Activated T-cell treated with anti-CD3 and anti-CD28 coated beads for 48 hours (primary cell): ENCODE results near the gene TXNRD1.

Source experiments
- DNase-seq: peaks from one replicate; pipeline ENCODE4 v3.0.0-alpha.2; 2020; ENCODE audit warnings: low read depth

The TXNRD1 gene

GRCh38 chr12:104350211-104351056 lies 134.9 kb downstream of the TXNRD1 start:
- DNase-seq = no peak

- DNase-seq = no peak
These were observed 135.7 kb downstream of the TXNRD1 start for GRCh38 chr12:104351057-104351983.

DNA sequence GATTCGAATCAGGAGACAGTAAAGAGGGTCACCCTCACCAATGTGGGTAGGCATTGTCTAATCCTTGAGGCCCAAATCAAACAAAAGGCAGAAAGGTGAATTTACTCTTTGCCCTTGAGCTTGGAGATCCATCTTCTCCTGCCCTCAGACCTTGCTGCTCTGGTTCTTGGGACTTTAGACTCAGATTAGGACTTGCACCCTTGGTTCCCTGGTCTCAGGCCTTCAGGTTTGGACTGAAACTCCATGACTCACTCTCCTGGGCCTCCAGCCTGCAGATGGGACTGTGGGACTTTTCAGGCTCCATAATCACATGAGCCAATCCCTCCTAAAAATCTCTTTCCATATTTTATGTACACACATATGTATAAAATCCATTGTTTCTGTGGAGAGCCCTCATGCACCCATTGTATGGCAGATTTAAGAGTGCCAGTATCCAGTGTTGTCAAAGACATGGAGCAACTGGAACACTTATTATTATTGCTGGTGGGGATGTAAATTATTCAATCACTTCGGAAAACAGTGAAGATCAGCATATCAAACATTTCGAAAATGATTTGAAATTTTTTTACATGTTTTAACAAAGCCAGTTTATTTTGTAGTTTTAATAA lies 136.6 kb downstream of the TXNRD1 start:
- DNase-seq = no peak

DNA sequence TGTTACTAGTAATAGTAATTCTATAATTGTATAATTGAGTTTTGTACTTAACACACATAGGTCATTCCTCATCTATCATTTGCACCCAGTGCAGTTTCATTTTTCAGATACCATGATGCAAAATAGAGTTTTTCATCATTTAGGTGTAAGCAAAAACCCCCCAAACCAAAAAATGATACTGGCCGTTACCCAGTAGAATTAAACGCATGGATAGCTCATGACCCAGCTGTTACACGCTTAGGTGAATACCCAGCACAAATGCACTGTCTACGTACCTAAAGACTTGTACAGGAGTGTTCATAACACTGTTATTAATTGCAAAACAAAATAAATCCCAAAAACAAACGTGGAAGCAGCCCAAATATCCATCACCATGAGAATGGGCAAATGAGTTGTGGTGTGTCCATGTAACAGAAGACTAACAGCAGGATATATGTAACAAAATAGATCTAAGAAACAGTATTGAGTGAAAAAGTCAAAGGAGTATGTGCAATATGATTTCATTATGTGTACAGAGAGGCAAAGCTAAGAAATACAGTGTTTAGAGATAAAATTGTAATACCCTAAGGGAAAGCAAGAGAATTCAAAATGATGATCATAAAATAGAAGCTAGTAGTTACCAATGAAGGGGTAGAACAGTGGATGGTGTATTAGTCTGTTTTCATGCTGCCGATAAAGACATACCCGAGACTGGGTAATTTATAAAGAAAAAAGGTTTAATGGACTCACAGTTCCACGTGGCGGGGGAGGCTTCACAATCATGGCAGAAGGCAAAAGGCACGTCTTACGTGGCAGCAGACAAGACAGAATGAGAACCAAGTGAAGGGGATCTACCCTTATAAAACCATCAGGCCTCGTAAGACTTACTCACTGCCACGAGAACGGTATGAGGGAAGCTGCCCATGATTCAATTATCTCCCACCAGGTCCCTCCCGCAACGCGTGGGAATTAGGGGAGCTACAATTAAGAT lies 137.7 kb downstream of the TXNRD1 start:
- no peak for DNase-seq

DNA sequence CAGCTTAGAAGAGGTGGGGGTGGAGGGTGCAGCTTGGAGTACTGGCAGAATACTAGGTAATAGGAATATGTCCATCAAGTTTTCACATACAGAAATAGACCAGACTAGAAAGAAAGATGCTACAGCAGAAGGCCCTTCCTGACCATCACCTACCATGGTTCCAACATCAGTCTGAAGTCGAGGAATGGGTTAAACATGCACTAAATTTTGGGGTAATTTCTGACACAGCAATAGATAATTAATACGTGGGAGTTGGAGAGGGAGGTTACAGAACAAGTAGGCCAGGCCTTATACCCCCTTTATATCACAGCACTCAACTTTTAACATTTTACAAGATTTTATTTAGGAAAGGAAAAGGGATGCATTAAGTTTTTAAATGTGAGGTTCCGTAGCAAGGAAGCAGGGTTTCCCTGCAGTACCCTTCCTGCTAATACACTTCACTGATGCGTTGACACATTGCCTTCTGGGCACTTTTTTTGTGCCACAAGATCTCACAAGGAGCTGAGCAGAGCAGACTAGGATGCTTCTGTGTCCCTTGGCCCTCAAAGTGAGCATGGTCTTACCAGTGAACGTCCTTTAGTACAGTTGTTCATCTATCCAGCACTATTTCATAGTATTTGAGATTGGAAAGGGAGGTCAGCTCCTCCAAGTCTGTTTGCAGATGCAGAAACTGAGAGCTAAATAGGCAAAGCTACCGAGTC lies 138.7 kb downstream of the TXNRD1 start:
- DNase-seq = no peak

- no peak for DNase-seq
These were observed 139.4 kb downstream of the TXNRD1 start for GRCh38 chr12:104354868-104355570.

DNA sequence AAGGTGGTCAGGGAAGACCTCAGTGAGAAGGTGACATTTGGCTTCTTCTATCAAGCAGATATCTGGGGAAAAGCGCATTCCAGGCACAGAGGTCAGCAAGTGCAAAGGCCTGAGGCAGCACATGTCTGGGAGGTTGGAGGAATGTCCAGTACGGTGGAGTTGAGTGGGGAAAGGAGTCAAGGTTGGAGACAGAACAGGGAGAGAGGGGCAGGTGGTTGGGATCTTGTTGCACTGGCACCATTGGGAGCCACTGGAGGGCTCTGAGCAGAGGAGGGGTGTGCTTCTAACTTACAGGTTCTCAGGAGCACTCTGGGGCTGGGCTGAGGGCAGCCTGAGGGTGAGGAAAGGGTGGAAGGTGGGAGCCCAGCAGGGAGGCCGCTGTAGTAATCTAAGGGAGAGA lies 140.1 kb downstream of the TXNRD1 start:
- no peak for DNase-seq

DNA sequence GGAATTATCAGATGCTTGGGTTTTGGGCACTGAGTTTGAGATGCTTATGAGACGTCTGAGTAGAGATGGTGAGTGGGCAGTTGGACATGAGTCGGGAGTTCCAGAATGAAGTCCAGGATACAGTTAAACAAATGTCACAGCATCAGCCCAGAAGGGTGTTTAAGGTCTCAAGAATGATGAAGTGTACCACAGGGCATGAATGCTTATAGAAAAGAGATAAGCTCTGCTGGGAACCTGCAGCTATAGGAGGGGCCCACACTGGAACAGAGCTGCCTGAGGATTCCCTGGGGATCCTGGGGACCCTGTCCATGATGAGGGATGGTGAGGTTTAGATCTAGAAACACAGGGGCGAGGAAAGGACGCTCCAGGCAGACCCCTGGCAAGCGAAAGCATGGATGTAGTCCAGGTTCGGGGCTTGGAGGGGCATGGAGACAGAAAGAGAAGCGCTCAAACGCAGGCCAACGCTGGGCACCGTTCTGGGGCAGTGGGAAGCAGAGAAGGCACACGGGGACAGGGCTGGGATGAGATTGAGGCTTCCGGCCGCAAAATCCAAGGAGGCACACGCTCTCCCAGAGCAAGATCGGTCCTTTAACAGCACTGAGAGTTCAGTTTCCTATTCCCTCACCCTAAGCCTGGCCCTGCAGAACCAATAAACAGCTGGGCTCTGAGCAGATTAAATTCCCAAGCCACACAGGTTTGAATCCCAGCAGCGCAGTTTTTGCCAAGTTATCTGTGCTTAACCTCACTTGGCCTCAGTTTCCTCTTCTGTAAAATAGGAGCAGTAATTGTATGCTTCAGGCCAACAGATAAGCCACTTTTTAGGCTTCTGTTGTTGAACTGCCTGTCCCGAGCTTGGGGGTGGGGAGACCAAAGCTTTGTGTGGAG lies 140.9 kb downstream of the TXNRD1 start:
- DNase-seq = no peak

GRCh38 chr12:104357421-104357952 lies 141.9 kb downstream of the TXNRD1 start:
- no peak for DNase-seq

DNA sequence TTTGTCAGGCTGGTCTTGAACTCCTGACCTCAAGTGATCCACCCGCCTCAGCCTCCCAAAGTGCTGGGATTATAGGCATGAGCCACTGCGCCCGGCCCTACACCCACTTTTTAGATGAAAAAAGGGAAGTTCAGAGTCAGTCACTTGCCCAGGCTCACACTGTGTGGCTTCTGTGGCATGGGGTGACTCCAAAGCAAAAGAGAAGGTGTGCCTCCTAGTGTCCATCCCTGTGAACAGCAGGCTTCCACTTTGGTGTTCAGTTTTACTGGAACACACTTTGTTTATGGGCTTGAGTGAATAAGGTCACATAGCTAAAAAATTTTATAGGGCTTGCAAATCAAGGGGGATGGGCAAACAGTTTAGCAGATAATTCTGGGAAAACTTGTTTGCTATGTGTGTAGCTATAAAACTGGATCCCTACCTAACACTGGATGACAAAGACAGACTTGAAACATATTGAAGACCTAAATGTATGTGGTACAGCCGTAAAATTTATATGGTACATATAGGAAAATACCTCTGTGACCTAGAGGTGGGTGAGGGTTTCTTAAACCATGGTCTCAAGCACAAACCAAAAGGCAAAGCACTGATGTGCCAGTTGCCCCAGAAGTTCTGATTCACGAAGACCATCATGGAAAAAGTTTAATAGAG lies 142.9 kb downstream of the TXNRD1 start:
- peak; percentile 53 for DNase-seq

- DNase-seq = no peak
These were observed 143.6 kb downstream of the TXNRD1 start for GRCh38 chr12:104359216-104359615.

- no peak for DNase-seq
These were observed 144.6 kb downstream of the TXNRD1 start for GRCh38 chr12:104360157-104360556.

DNA sequence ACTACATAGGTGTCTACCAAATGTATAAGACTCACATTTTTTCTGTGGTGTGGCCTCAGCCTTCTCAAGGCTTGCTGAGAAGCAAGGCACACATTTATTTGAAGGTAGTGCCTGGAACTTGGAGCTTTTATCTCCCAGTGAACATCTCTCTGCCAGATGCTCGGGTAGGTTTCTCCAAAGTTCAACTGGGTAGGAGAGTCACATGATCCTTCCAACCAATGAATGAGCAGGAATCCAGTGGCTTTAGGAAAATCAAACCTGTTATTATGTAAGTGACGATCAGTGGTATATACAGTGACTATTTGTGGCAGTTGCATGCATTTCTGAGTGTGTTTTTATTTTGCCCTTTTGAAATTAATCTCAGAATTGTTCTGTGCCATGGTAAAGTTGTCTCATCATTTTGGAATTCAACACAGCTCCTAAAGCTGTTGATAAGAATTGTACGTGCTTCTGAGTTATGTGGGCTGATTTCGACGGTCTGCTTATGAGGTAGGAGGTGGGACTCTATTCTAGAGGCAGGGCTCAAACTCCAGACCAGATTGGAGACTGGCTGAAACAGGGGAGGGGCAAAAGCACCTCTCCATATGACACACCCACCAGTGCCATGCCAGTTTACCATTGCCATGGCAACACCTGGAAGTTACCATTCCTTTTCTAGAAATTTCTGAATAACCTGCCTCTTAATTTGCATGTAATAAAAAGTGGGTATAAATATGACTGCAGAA lies 145.6 kb downstream of the TXNRD1 start:
- no peak for DNase-seq

- no peak for DNase-seq
These were observed 150.4 kb downstream of the TXNRD1 start for GRCh38 chr12:104365921-104366410.

- DNase-seq = no peak
These were observed 154.1 kb downstream of the TXNRD1 start for GRCh38 chr12:104369708-104370107.

- no peak for DNase-seq
These were observed 155.7 kb downstream of the TXNRD1 start for GRCh38 chr12:104371043-104371870.
